Adrenal gland (tissue), 5 donors: ENCODE data around the gene ZNF618.

Experiments
- CTCF ChIP-seq, 6 experiments: fragments of 450-650 bp in 4 of 6; fragments of 200-600 bp in 2 of 6; sonication (generic) in 1 of 6; IDR thresholded peaks; 1 replicate in 5 of 6; 2 replicates in 1 of 6; pipeline versions ENCODE4 v1.5.1 to v1.8.0; 2016 to 2021; ENCODE audit warnings: antibody characterized with exemption in 6 of 6, mild to moderate bottlenecking in 2 of 6, moderate library complexity in 1 of 6
- POLR2A ChIP-seq, 2 donors: fragments of 450-650 bp; IDR thresholded peaks; one replicate each; pipeline ENCODE4 v1.6.1; 2017; ENCODE audit warnings: antibody characterized with exemption in 2 of 2, mild to moderate bottlenecking in 2 of 2, moderate library complexity in 1 of 2
- donor health status: DM: no; HTN: no; CAD: no.

GRCh38 chr9:113898151-113898550, 22.0 kb downstream of the ZNF618 start:
- no peak for TF ChIP-seq CTCF (IDR thresholded peaks at IDR 0.05)
- no peak for TF ChIP-seq POLR2A (IDR thresholded peaks at IDR 0.05)
